ENCODE results near the gene CYP27B1.

CYP27B1 gene

DNA sequence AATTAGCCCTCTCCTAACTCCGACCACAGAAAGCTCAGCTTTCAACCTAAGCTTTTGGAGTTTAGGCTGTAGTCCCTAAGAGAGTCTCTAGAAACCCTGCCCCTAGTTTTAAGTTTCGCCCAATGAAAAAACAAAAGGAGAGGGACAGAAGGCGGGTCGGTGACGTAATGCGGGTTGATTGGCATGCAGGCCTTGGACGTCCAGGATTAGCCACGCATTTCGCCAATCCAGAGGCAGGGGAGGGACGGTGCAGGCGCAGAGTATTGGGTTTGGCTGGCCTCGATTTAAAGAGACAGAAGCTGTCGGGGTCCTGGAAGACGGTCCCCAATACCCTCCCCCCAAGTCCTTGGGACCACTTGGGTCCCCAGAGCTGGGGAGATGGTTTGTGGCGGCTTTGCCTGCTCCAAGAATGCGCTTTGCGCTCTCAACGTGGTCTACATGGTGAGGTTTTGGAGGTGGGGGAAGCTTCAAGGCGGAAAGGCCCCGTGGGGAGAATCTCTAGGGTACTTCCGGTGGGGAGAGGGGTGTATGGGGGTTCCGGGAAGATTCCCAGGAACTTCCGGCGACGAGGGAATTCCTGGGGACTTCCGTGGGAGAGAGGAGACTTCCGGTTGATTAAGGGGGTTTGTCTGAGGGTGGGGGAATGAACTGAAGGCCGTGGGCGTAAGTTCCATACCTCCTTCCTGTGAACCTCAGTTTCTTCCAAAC, 21.9 kb downstream of the CYP27B1 start, which contains the start of gene TSPAN31:
TSS of gene TSPAN31 (plus strand) at position 263 of the 708 bp plus-strand sequence. CDS start at position 379, 116 bp downstream.
- DNase-seq (ENCODE audit: low read depth) = peak; percentile 99
- TF ChIP-seq, protein P1, sequence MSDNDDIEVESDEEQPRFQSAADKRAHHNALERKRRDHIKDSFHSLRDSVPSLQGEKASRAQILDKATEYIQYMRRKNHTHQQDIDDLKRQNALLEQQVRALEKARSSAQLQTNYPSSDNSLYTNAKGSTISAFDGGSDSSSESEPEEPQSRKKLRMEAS (IDR thresholded peaks at IDR 0.05; ENCODE audit: low read depth, low read length) = peak; percentile 39; the same call in 1 of the 2 replicates
- peak; percentile 46 for TF ChIP-seq POLR2A (IDR thresholded peaks at IDR 0.05; ENCODE audit: extremely low read depth, insufficient read length)
- TF ChIP-seq, protein P2, sequence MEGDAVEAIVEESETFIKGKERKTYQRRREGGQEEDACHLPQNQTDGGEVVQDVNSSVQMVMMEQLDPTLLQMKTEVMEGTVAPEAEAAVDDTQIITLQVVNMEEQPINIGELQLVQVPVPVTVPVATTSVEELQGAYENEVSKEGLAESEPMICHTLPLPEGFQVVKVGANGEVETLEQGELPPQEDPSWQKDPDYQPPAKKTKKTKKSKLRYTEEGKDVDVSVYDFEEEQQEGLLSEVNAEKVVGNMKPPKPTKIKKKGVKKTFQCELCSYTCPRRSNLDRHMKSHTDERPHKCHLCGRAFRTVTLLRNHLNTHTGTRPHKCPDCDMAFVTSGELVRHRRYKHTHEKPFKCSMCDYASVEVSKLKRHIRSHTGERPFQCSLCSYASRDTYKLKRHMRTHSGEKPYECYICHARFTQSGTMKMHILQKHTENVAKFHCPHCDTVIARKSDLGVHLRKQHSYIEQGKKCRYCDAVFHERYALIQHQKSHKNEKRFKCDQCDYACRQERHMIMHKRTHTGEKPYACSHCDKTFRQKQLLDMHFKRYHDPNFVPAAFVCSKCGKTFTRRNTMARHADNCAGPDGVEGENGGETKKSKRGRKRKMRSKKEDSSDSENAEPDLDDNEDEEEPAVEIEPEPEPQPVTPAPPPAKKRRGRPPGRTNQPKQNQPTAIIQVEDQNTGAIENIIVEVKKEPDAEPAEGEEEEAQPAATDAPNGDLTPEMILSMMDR (IDR thresholded peaks at IDR 0.05; ENCODE audit: low read depth, low read length) = no peak
- H3K4me3 ChIP-seq (ENCODE audit: low read depth, low read length) = peak within 1 kb of the TSS; percentile 88

DNA sequence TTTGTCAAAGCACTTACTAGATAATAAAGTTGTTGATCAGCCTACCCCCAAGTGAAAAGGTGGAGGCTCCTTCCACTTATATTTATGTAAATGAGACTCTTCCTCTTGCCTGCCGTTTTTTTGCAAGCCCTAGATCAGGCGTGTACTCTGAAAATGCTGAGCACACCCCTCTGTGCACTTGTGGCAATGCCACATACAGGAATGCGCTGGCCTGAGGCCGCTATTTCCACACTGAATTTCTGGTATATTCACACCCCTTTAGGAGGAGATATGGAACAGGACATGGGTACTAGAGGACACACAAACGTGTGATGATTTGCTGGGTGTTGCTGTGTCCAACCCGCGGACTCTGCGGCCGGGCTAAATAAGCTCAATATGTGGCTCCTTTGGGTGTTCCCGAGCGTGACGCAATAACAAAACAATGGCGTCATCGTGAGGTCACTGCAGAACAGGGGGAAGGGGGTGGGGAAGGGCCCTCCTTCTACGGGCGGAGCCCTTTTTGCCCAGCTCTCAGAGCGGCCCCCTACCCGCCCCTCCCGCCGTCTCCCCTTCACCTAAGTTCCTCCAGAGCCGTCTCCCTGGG, 22.6 kb downstream of the CYP27B1 start:
- DNase-seq (ENCODE audit: low read depth) = no peak
- peak; percentile 19; the same call in 1 of the 2 replicates for TF ChIP-seq MYC (IDR thresholded peaks at IDR 0.05; ENCODE audit: low read depth, low read length)
- TF ChIP-seq, protein P2 (IDR thresholded peaks at IDR 0.05; ENCODE audit: low read depth, low read length) = no peak
- peak overlapping the region; percentile 88 for H3K4me3 ChIP-seq (ENCODE audit: low read depth, low read length)

DNA sequence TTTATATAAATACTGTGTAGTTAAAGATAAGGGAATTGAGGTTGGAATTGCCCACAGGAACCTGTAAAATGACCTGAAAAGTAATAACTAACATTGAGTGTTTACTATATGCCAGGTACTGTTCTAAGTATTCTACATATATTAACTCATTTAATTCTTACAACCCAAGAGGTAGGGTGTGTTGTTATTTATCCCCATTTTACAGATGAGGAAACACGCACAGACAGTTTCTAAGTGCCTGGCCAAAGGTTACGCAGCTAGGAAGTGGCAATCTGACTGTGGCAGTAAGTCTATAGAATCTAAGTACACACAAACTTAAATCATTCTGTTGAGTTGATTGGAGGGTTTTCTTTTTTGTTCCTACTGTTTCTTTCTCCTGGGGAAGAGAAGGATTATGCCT, 23.1 kb downstream of the CYP27B1 start:
- TF ChIP-seq, protein P2 (IDR thresholded peaks at IDR 0.05; ENCODE audit: low read depth, low read length) = no peak
- TF ChIP-seq MYC (IDR thresholded peaks at IDR 0.05; ENCODE audit: low read depth, low read length) (no peak), POLR2A (IDR thresholded peaks at IDR 0.05; ENCODE audit: extremely low read depth, insufficient read length) (no peak)
- TF ChIP-seq, protein P1 (IDR thresholded peaks at IDR 0.05; ENCODE audit: low read depth, low read length) = no peak
- no peak for DNase-seq (ENCODE audit: low read depth)
- H3K4me3 ChIP-seq (ENCODE audit: low read depth, low read length) = peak overlapping the region; percentile 88

DNA sequence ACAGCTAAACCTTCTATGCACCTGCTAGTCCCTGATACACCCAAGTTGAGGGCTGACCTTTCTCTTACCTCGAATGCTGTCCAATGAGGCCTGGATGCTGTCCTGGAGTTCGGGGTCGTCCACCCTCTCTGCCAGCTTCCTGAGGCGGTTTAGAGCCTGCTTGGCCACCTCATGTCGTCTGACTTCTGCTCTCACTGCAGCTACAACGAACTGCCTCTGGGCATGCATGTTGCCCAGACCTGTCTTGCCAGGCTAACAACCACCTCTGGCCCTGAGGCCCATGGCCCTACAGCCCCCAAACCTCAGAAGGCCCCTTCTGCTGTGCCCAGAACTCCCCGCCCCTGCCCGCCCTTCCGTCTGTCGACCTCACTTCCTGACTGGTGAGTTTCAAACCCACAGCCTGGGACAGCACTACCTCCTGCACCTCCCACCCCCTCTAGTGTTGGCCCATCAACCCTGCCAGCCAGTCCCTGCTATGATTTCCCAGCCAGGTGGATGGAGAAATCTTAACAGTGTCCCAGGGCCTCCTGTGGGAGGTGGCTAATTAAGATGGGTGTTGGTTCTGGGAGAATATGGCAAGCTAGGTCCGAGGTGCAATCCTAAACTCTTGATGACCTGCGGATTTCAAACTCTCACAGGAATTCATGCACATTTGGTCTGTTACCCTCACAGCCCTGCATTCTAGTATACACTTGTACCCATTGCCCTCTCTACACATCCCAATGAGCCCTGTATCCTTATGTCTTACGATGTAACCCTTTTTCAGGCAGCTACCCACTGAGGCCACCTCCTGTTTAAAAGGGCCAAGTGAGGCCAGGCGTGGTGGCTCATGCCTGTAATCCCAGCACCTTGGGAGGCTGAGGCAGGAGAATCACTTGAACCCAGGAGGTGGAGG, 24.8 kb downstream of the CYP27B1 start:
- DNase-seq (ENCODE audit: low read depth) = peak; percentile 87
- TF ChIP-seq MYC (IDR thresholded peaks at IDR 0.05; ENCODE audit: low read depth, low read length) (peak; percentile 13; the same call in 1 of the 2 replicates), POLR2A (IDR thresholded peaks at IDR 0.05; ENCODE audit: extremely low read depth, insufficient read length) (peak; percentile 61)
- TF ChIP-seq, protein P2 (IDR thresholded peaks at IDR 0.05; ENCODE audit: low read depth, low read length) = peak; percentile 57
- TF ChIP-seq, protein P1 (IDR thresholded peaks at IDR 0.05; ENCODE audit: low read depth, low read length) = no peak
- peak overlapping the region; percentile 74 for H3K4me3 ChIP-seq (ENCODE audit: low read depth, low read length)

DNA sequence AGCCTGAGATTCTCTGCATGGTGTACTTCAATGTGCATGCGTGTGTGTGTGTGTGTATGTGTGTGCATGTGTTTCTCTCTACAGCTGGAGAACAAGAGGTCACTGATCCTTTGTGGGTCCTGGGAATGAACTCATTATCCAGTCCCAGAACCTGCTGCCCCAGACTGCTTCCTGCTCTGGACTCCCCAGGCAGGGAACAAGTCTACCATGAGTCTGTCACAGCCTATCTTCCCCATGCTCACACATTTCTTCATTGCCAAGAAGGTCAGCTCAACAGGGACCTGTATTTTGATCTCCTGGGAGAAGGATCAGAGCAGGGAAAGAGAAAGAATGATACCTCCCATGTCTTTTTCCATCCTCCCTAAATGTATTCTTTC, 25.5 kb downstream of the CYP27B1 start:
- no peak for DNase-seq (ENCODE audit: low read depth)
- peak overlapping the region; percentile 74 for H3K4me3 ChIP-seq (ENCODE audit: low read depth, low read length)

More for the DNA sequence above, 25.5 kb downstream of the CYP27B1 start:
- TF ChIP-seq, protein P2 (IDR thresholded peaks at IDR 0.05; ENCODE audit: low read depth, low read length) = no peak
- TF ChIP-seq, protein P1 (IDR thresholded peaks at IDR 0.05; ENCODE audit: low read depth, low read length) = no peak
- TF ChIP-seq MYC (IDR thresholded peaks at IDR 0.05; ENCODE audit: low read depth, low read length) (no peak), POLR2A (IDR thresholded peaks at IDR 0.05; ENCODE audit: extremely low read depth, insufficient read length) (no peak)
